SK-N-SH (cell line): ENCODE data around the gene GAMT.

ENCODE experiments used
- CHD2 ChIP-seq: fragments of 150-350 bp; IDR thresholded peaks from 2 replicates; pipeline ENCODE4 v1.6.1; 2018; ENCODE audit warnings: low read length; ENCODE audit not compliant: partially characterized antibody
- EP300 ChIP-seq, 2 experiments: IDR thresholded peaks; 2 replicates each; pipeline versions ENCODE4 v1.4.0 to v1.6.1; 2012; ENCODE audit warnings: borderline replicate concordance in 1 of 2, low read depth in 1 of 2, low read length in 1 of 2
- EZH2phosphoT487 ChIP-seq: fragments of 200-600 bp; sonication (generic); IDR thresholded peaks from 2 replicates; pipeline ENCODE4 v1.6.1; 2017; ENCODE audit warnings: low read depth, mixed run types, mild to moderate bottlenecking, antibody characterized with exemption, moderate library complexity, borderline replicate concordance
- POLR2AphosphoS5 ChIP-seq: IDR thresholded peaks from 2 replicates; pipeline ENCODE4 v1.6.1; 2012; ENCODE audit warnings: low read depth, low read length
- RCOR1 ChIP-seq: fragments of 150-350 bp; IDR thresholded peaks from 2 replicates; pipeline ENCODE4 v1.6.1; 2017; ENCODE audit warnings: antibody characterized with exemption, low read length
- TCF12 ChIP-seq: IDR thresholded peaks from 2 replicates; pipeline ENCODE4 v1.4.0; 2012
- TEAD4 ChIP-seq: IDR thresholded peaks from 2 replicates; pipeline ENCODE4 v1.4.0; 2012; ENCODE audit warnings: mild to moderate bottlenecking, borderline replicate concordance; ENCODE audit not compliant: insufficient read depth
- TF ChIP-seq, protein P1 (sequence below): fragments of 150-350 bp; IDR thresholded peaks from 2 replicates; pipeline ENCODE4 v1.6.1; 2017; ENCODE audit warnings: antibody characterized with exemption, low read length, low read depth, borderline replicate concordance
- TF ChIP-seq, protein P2 (sequence below): fragments of 200-600 bp; sonication (generic); IDR thresholded peaks from 2 replicates; pipeline ENCODE4 v1.6.1; 2017; ENCODE audit warnings: antibody characterized with exemption, mild to moderate bottlenecking, moderate library complexity
- TF ChIP-seq, protein P3 (sequence below): IDR thresholded peaks from 2 replicates; pipeline ENCODE4 v1.4.0; 2012; ENCODE audit warnings: low read depth
- TF ChIP-seq, protein P4 (sequence below): IDR thresholded peaks from 2 replicates; pipeline ENCODE4; 2012
- TF ChIP-seq, protein P5 (sequence below): IDR thresholded peaks from 2 replicates; pipeline ENCODE4 v1.6.1; 2012; ENCODE audit warnings: mild to moderate bottlenecking, low read depth, low read length, moderate library complexity
- TF ChIP-seq, protein P6 (sequence below): IDR thresholded peaks from 2 replicates; pipeline ENCODE4 v1.4.0; 2012; ENCODE audit warnings: low read depth, borderline replicate concordance

DNA sequence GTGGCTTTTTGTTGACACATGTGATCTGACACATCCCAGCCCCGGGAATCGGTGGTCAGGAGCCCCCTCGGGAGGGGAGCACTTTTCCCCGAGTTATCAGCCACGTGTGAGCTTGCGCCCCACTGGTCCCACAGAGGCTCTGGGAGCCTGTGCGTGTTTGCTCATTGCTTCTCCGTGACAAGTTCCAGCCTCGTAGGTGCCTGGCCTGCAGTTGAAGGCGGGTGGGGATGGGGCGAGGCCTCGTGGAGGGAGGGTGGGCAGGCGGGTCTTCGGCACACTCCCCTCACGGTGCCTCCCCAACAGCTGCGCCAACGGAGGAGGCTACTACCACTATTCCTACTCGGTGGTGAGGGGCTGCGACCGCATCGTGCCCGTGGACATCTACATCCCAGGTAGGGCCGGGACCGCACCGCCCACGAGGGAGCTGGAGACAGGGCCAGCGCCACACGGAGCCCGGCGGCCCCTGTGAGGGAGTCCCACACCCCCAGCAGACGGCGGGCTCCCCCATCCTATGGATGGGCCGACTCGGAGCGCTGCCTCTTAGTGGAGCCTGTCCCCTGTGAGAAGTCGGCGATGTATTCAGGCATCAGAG lies 8.3 kb downstream of the GAMT start:
- no peak for TF ChIP-seq RCOR1
- TF ChIP-seq, protein P1, sequence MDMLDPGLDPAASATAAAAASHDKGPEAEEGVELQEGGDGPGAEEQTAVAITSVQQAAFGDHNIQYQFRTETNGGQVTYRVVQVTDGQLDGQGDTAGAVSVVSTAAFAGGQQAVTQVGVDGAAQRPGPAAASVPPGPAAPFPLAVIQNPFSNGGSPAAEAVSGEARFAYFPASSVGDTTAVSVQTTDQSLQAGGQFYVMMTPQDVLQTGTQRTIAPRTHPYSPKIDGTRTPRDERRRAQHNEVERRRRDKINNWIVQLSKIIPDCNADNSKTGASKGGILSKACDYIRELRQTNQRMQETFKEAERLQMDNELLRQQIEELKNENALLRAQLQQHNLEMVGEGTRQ = no peak
- TF ChIP-seq, protein P2, sequence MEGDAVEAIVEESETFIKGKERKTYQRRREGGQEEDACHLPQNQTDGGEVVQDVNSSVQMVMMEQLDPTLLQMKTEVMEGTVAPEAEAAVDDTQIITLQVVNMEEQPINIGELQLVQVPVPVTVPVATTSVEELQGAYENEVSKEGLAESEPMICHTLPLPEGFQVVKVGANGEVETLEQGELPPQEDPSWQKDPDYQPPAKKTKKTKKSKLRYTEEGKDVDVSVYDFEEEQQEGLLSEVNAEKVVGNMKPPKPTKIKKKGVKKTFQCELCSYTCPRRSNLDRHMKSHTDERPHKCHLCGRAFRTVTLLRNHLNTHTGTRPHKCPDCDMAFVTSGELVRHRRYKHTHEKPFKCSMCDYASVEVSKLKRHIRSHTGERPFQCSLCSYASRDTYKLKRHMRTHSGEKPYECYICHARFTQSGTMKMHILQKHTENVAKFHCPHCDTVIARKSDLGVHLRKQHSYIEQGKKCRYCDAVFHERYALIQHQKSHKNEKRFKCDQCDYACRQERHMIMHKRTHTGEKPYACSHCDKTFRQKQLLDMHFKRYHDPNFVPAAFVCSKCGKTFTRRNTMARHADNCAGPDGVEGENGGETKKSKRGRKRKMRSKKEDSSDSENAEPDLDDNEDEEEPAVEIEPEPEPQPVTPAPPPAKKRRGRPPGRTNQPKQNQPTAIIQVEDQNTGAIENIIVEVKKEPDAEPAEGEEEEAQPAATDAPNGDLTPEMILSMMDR = no peak
- no peak for TF ChIP-seq CHD2
- TF ChIP-seq EZH2phosphoT487 = no peak
- TF ChIP-seq, protein P3, sequence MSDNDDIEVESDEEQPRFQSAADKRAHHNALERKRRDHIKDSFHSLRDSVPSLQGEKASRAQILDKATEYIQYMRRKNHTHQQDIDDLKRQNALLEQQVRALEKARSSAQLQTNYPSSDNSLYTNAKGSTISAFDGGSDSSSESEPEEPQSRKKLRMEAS = no peak
- TF ChIP-seq, protein P4, sequence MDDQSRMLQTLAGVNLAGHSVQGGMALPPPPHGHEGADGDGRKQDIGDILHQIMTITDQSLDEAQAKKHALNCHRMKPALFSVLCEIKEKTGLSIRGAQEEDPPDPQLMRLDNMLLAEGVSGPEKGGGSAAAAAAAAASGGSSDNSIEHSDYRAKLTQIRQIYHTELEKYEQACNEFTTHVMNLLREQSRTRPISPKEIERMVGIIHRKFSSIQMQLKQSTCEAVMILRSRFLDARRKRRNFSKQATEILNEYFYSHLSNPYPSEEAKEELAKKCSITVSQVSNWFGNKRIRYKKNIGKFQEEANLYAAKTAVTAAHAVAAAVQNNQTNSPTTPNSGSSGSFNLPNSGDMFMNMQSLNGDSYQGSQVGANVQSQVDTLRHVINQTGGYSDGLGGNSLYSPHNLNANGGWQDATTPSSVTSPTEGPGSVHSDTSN = no peak
- TF ChIP-seq EP300 (IDR thresholded peaks at IDR 0.05; ENCODE audit: borderline replicate concordance in 1 of 2, low read depth in 1 of 2, low read length in 1 of 2) = no peak
- no peak for TF ChIP-seq POLR2AphosphoS5
- no peak for TF ChIP-seq TEAD4
- no peak for TF ChIP-seq TCF12
- TF ChIP-seq, protein P5, sequence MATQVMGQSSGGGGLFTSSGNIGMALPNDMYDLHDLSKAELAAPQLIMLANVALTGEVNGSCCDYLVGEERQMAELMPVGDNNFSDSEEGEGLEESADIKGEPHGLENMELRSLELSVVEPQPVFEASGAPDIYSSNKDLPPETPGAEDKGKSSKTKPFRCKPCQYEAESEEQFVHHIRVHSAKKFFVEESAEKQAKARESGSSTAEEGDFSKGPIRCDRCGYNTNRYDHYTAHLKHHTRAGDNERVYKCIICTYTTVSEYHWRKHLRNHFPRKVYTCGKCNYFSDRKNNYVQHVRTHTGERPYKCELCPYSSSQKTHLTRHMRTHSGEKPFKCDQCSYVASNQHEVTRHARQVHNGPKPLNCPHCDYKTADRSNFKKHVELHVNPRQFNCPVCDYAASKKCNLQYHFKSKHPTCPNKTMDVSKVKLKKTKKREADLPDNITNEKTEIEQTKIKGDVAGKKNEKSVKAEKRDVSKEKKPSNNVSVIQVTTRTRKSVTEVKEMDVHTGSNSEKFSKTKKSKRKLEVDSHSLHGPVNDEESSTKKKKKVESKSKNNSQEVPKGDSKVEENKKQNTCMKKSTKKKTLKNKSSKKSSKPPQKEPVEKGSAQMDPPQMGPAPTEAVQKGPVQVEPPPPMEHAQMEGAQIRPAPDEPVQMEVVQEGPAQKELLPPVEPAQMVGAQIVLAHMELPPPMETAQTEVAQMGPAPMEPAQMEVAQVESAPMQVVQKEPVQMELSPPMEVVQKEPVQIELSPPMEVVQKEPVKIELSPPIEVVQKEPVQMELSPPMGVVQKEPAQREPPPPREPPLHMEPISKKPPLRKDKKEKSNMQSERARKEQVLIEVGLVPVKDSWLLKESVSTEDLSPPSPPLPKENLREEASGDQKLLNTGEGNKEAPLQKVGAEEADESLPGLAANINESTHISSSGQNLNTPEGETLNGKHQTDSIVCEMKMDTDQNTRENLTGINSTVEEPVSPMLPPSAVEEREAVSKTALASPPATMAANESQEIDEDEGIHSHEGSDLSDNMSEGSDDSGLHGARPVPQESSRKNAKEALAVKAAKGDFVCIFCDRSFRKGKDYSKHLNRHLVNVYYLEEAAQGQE = no peak
- TF ChIP-seq, protein P6, sequence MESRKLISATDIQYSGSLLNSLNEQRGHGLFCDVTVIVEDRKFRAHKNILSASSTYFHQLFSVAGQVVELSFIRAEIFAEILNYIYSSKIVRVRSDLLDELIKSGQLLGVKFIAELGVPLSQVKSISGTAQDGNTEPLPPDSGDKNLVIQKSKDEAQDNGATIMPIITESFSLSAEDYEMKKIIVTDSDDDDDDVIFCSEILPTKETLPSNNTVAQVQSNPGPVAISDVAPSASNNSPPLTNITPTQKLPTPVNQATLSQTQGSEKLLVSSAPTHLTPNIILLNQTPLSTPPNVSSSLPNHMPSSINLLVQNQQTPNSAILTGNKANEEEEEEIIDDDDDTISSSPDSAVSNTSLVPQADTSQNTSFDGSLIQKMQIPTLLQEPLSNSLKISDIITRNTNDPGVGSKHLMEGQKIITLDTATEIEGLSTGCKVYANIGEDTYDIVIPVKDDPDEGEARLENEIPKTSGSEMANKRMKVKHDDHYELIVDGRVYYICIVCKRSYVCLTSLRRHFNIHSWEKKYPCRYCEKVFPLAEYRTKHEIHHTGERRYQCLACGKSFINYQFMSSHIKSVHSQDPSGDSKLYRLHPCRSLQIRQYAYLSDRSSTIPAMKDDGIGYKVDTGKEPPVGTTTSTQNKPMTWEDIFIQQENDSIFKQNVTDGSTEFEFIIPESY = no peak
